Lower lobe of right lung (tissue), 2 donors: ENCODE results near the gene EVX2. TPM values are rescaled to one million over a fixed set of nuclear protein-coding genes. Genes with fewer than 3 reads are reported as not detected.

Experiments used
- ATAC-seq, 2 donors: fragments of 200-7000 bp; cut with Tn5 transposase; one replicate each; pipeline ENCODE4 v1.9.1; 2020 to 2022; ENCODE audit warnings: mild to moderate bottlenecking in 2 of 2, moderate library complexity in 2 of 2
- DNase-seq: peaks from one replicate; pipeline ENCODE4 v3.0.0-alpha.2; 2020
- H3K27ac ChIP-seq: fragments of 200-600 bp; one replicate; pipeline ENCODE4 v1.8.0; 2022
- H3K27me3 ChIP-seq: fragments of 200-600 bp; one replicate; pipeline ENCODE4 v1.8.0; 2022; ENCODE audit warnings: low read depth
- H3K36me3 ChIP-seq: fragments of 200-600 bp; one replicate; pipeline ENCODE4 v1.8.0; 2022; ENCODE audit warnings: mild to moderate bottlenecking
- H3K4me1 ChIP-seq: fragments of 200-600 bp; one replicate; pipeline ENCODE4 v1.8.0; 2022
- H3K4me3 ChIP-seq: fragments of 200-600 bp; one replicate; pipeline ENCODE4 v1.8.0; 2022; ENCODE audit warnings: mild to moderate bottlenecking
- H3K9me3 ChIP-seq: fragments of 200-600 bp; one replicate; pipeline ENCODE4 v1.8.0; 2022
- CTCF ChIP-seq: fragments of 200-600 bp; IDR thresholded peaks from one replicate; pipeline ENCODE4 v1.8.0; 2022; ENCODE audit warnings: antibody characterized with exemption, mild to moderate bottlenecking
- intact Hi-C: fragments of 100-400 bp; cut with DNase I; formaldehyde crosslinking; loops from one replicate; pipeline ENCODE4 v1.11.0; 2022
- total RNA-seq: library from RNA; stranded (reverse); fragmentation: NEBNext Ultra II Directional; extraction: Animal tissue kit (Norgen Biotek cat#: 25700); gene quantifications from one replicate; pipeline ENCODE4 v1.2.1, GENCODE V29; 2021
- donor health status: DM: no; HTN: yes; CAD: no; lungs with severe emphysema.

Gene EVX2
- total RNA-seq, 1 donor from 2014 or later = not detected

GRCh38 chr2:176089843-176090395 lies 6.2 kb upstream of the EVX2 start:
- Histone ChIP-seq H3K36me3 (no peaks in the 10 kb centered on the region), H3K27me3 (peaks cover 98% of the 10 kb centered on the region), H3K27ac (no peak overlapping the region), H3K9me3 (no peaks in the 10 kb centered on the region), H3K4me1 (peaks cover 19% of the 10 kb centered on the region), H3K4me3 (no peak overlapping the region)
- TF ChIP-seq CTCF = no peak
- no peak for ATAC-seq
- intact Hi-C loops = loop anchor here (10.0 kb wide), 1 partner anchor 395 kb away; no protein-coding TSS in a partner anchor
- DNase-seq = no peak

- H3K36me3 ChIP-seq = no peaks in the 10 kb centered on the region
- no peak overlapping the region for H3K4me3 ChIP-seq
- H3K4me1 ChIP-seq = peaks cover 19% of the 10 kb centered on the region
- ATAC-seq = no peak
- H3K9me3 ChIP-seq = no peaks in the 10 kb centered on the region
- DNase-seq = no peak
- no peak for TF ChIP-seq CTCF
- no peak overlapping the region for H3K27ac ChIP-seq
- H3K27me3 ChIP-seq = peaks cover 98% of the 10 kb centered on the region
- intact Hi-C loops = no loop called here
These were observed 5.4 kb upstream of the EVX2 start for GRCh38 chr2:176088937-176089842.

GRCh38 chr2:176088048-176088936 lies 4.5 kb upstream of the EVX2 start:
- peak; percentile 73 for TF ChIP-seq CTCF
- Histone ChIP-seq H3K9me3 (no peaks in the 10 kb centered on the region), H3K4me3 (peak overlapping the region; percentile 30), H3K4me1 (peaks cover 19% of the 10 kb centered on the region), H3K36me3 (no peaks in the 10 kb centered on the region), H3K27ac (no peak overlapping the region), H3K27me3 (peaks cover 100% of the 10 kb centered on the region)
- intact Hi-C loops = no loop called here
- DNase-seq (peak; percentile 64), ATAC-seq (peak; percentile 56 to 82)

GRCh38 chr2:176087330-176088047 lies 3.7 kb upstream of the EVX2 start:
- H3K4me1 ChIP-seq = peaks cover 21% of the 10 kb centered on the region
- no peak for ATAC-seq
- peak overlapping the region; percentile 30 for H3K4me3 ChIP-seq
- H3K27ac ChIP-seq = no peak overlapping the region
- TF ChIP-seq CTCF = no peak
- no peak for DNase-seq
- intact Hi-C loops = no loop called here
- H3K36me3 ChIP-seq = no peaks in the 10 kb centered on the region
- H3K9me3 ChIP-seq = no peaks in the 10 kb centered on the region
- peaks cover 100% of the 10 kb centered on the region for H3K27me3 ChIP-seq
